GM21528 (cell line): ENCODE measurements around the gene ATL2.

Experiments
- ATAC-seq: cut with Tn5 transposase; IDR thresholded peaks from one replicate; pipeline ENCODE4 v1.9.1; 2021; ENCODE audit warnings: mild to moderate bottlenecking, moderate library complexity; ENCODE audit not compliant: unreplicated experiment, low FRiP score

ATL2 gene

DNA sequence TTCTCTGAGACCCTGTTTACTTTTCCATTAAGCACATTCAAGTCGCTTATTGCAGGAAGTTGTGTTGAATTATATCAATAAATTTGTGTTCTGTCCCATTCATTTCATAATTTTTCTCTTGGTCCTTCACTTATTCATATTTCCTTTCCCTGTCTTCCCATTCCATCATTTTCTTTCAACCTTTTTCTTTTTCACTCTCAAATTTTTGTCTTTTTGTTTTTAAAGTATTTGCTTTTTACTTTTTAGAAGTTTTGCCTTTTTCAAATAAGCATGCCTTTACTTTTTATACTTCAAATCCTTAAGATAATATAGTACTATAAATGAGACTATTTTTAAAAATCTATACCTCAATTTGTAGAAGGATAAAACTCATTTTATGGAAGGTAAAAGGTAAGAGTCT lies 120.5 kb downstream of the ATL2 start:
- no peak for ATAC-seq

DNA sequence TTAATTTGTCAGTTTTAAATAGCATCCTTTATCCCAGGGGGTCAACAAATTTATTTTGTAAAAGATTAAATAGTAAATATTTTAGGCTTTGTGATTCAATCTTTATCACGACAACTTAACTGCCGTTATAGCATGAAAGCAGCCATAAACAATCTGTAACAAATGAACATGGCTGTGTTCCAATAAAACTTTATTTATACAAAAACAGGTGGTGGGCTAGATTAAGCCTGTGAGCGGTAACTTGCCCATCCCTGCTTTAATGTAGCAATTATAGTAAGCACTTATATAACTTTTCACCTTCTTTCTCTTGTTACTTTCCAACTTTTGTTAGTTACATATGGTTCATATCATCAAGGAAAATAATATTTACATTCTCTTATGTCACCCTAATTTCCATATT lies 121.9 kb downstream of the ATL2 start:
- no peak for ATAC-seq

DNA sequence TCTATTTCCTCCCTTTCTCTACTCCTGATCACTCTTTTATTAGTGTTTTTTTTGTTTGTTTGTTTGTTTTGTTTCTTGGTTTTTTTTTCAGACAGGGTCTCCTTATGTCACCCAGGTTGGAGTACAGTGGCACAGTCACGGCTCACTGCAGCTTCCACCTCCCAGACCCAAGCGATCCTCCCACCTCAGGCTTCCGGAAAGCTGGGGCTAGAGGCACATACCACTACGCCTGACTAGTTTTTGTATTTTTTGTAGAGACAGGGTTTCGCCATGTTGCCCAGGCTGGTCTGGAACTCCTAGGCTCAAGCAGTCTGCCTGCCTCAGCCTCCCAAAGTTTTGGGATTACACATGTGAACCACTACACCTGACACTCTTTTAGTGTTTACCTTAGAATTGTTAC lies 122.3 kb downstream of the ATL2 start:
- ATAC-seq = no peak

DNA sequence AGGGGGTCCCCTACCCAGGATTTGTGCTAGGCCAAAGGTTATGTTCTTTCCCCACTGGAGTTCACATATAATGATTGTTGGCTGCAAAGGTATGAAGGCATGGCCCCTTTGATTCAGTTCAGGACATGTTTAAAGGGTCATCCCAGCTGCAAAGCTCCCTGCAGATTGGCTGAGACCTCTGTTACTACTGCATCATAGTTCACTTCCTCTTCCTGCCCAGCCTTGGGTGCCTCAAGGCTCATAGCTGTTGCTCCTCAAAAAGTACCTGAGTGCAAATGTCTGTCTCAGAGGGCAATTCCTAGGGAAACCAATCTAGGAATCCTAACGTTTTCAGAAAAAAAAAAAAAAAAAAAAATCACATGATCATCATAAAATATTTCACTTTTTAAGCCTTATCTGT lies 125.1 kb downstream of the ATL2 start:
- ATAC-seq = no peak

DNA sequence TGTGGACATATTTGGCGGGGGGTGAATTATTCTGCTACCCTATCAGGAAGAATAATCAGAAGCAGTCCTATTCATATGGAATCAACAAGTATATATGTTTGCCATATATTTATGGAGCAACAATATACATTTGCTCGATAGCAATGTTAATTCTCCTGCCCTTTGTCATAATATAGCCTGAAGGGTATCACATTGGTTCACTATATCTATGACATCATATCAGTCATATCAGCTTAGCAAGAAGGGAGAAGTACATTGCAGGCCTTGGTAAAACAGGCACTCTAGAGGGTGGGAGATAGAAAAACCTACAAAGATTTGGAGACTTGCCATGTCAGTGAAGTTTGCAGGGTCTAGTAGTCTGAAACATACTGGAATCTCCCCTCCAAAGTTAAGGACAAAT lies 128.4 kb downstream of the ATL2 start:
- no peak for ATAC-seq

DNA sequence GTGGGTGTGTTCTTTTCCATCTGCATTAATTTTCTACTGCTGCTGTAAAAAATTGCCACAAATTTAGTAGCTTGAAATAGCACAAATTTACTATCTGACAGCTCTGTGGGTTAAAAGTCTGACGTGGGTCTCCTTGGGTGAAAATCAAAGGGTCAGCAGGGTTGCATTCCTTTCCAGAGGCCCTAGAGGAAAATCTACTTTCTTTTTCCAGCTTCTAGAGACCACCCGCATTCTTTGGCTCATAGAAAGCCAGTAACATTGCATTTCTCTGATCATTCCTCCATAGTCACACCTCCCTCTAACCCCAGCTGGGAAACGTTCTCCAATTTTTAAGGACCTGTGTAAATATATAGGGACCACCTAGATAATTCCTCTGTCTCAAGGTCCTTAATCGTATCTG lies 128.8 kb downstream of the ATL2 start:
- ATAC-seq = no peak

DNA sequence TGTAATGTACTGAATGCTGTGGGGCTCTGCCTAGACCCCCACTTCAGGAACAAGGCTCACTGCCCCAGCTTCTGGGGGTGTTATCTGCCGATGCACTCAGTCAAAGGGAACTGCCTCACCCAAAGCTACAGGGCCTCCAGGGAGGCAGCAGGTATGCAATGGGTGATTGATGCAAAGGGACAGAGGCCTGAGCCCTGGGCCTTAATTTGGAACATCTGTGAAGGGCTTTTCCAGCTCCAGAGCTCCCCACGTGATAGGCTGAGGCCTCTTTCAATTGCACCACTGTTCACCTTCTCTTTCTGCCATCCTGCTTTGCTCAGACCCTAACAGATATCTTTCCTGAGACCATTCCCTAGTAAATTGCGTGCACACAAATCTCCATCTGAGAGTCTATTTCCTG lies 131.0 kb downstream of the ATL2 start:
- no peak for ATAC-seq

DNA sequence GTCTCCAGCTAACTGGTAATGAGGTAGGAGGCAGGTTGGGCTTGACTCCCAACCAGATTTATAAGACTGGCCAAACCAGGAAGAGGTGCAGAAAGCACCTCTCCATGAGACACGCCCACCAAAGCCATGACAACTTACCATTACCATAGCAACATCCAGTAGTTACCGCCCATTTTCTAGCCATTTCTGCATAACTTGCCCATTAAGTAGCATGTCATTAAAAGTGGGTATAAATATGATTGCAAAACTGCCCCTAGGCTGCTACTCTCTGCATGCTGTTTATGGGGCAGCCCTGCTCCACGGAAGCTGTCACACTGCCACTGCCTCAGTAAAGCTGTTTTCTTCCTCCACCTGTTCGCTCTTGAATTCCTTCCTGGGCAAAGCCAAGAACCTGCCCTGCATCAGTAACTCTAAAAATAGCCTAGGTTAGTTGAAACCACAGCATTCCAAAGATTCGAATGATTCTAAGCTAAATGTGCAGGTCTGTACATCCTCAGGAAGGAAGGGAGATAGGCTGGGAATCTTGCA lies 131.9 kb downstream of the ATL2 start:
- no peak for ATAC-seq

DNA sequence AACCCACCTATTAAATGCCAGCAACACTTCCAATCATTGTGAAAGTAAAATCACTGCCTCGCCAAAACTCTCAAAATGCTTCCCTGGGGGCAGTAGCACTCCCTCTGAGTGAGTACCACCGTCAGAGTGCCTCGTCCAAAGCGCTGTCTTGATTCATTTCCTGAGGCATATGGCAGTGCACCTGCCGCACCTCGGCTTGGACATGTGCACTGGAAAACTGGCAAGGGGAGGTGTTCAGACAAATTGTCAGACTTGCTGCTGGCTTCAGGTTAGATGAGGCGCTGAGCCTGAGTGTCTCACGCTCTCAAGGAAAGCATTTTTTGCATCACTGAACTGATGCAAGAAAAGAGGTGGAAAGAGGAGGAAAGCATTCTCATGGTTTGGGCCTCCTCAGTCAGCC lies 132.8 kb downstream of the ATL2 start:
- no peak for ATAC-seq
